Hippocampal formation (tissue), 2 donors: ENCODE data around the gene MBP.

ENCODE experiments used
- DNase-seq, 2 donors: peaks; one replicate each; lab custom pipeline; 2025; lab: John Stamatoyannopoulos, UW

The MBP gene

GRCh38 chr18:77114415-77115191 lies 18.0 kb downstream of the MBP start:
- DNase-seq = no peak

GRCh38 chr18:77114152-77114414 lies 18.5 kb downstream of the MBP start:
- DNase-seq = no peak

DNA sequence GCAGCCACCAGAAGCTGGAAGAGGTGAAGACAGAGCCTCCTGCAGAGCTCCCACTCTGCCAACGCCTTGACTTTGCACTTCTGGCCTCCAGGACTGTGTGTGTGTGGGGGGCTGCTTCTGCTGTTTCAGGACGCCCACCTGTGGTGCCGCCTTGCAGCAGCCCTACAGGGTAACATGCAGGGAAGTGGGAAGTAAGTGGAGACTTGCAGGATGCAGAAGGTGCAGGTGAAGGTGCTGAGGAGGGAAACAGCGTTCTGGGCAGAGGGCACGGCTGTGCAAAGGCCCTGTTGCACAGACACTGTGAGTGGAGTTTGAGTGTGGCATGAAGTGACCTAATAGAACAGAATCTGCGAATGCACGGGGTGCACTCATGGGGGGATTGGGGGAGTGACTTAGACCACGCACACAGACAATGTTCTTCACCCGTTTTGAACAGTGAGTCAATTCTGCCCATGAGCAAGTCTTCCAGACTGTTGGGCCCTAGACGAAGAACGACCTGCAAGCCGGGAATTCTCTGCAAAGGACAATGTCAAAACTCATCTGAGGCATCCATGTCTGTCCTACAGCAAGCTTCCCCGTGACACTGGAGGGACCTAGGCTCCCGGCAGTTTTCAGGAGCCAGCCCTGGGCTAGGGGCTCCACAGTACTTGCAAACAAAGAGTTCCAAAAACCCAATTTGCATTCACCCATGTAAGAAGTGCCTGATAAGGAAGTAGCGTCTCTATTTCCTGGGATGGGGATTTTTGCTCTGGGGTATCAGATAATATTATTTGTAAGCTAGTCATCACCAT lies 19.0 kb downstream of the MBP start:
- no peak for DNase-seq

DNA sequence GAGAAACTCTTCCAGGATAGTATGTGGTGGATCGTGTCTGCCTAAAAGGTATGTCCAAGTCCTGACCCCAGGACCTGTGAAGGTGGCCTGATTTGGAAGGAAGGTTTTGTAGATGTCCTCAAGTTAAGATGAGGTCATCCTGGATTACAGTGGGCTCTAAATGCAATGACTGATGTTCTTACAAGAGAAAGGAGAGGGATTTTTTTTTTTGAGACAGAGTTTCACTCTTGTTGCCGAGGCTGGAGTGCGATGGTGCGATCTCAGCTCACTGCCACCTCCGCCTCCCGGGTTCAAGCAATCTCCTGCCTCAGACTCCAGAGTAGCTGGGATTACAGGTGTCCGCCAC lies 19.9 kb downstream of the MBP start:
- DNase-seq = no peak

DNA sequence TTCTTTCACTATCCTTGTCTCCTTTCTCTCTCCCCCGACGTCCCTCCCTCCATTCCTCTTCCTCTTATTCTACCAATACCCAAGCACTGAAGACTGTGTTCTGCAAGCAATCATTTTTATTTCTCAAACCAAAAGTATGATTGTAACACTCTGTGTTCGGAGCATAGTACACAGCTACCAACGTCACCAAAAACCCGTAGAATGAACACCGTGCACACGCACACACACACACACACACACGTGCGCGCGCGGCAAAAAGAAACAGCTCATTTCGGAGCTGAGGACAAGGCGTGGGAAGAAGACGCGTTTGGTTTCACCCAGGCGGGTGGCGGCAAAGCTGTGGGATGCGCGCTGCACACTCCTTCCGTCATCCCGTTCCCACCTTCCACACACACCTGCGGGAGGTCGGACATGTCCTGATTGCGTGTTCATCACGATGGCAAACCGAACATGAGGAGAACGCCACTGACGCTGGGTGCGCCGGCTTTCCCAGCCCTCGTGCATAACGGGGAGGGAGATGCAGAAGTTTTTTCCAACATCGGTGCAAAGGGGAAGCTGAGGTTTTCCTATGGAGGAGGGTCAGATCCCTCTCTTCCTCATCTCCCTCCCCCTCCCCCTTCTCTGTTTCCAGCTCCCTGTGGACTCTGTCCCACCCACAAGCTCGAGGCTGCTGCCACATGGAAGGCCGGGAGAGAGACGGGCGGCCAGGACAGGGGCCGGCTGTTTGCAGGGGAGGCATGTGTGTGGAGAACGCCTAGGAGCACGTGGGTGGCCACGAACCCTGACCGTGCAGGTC lies 20.4 kb downstream of the MBP start:
- DNase-seq = no peak

DNA sequence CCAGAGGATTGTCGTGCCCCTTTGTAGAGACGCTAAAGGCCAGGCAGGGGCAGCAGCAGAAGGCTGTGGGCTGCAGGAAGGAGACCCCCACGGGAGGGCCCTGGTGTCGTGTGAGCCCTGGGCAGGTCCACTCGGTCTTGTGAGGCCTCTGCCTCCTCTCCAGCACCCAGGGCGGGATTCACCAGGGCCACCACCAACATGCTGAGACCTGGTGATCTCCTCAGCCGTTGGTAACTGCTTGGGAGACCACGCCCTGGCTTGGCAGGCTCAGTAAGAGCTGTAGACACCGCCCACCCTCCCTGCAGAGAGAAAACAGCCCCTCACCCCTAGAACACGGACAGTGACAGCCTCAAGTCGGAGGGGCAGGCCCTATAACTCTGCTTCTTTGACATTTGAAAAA lies 21.1 kb downstream of the MBP start:
- DNase-seq = no peak

GRCh38 chr18:77110936-77111335 lies 21.6 kb downstream of the MBP start:
- DNase-seq = no peak

- no peak for DNase-seq
Measured at GRCh38 chr18:77110400-77110799, 22.2 kb downstream of the MBP start.

DNA sequence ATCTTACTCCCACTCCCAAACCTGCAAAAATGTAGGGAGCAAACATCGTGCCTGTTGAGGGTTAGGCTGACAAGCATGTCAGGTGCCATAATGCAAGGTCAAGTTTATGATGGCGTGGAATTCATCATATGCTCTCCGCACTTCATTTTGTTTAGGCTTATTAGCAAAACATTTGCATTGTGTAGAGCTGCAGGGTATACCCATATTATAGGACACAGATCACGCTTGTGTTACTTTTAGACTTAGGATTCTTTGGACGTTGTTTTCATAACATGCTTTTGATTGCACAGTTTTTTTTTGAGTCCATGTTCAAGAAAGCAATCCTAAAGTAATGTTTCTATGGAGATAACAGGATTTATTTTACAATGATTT lies 22.9 kb downstream of the MBP start:
- DNase-seq = no peak

DNA sequence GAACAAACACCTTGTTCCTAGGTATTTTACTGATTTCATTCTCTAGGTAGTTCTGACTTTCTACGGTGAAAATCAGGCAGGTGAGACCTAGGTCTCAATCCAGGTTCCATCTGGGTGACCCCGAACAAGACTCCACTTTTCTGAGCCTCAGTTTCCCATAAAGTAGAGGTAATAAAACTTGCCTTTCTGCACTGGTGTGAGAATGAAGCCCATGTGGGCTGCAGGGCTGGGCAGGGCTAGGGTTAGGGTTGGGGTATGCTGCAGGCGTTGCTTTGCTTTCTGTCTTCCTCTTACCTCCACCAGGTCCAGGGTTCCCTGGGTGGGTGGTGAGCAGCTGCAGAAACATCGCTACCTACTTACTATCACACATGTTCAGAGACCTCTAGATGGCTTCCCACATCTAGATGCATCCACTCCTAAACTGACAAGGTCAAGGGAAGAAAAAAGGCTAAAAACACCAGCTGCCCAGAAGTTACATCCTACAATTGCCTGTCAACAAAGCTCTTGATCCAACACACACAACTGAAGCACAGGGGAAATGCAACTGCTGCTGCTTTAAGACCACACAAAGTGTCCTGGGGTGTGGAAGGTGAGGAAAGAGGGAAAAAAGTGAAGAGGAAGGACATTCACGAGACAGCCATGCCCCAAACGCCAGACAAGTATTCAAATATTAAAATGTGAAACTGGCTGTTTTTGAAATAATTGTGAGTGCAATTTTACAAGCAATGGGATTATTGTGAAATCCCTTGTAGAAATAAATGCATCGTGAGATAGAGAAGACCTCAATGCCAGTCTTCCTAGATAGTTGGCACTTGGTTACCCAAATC lies 23.5 kb downstream of the MBP start:
- no peak for DNase-seq

GRCh38 chr18:77108001-77108692 lies 24.4 kb downstream of the MBP start:
- peak in 1 of 2 donors; percentile 63 for DNase-seq

GRCh38 chr18:77107292-77107691 lies 25.3 kb downstream of the MBP start:
- DNase-seq = no peak

- no peak for DNase-seq
Measured at GRCh38 chr18:77106331-77106730, 26.3 kb downstream of the MBP start.

DNA sequence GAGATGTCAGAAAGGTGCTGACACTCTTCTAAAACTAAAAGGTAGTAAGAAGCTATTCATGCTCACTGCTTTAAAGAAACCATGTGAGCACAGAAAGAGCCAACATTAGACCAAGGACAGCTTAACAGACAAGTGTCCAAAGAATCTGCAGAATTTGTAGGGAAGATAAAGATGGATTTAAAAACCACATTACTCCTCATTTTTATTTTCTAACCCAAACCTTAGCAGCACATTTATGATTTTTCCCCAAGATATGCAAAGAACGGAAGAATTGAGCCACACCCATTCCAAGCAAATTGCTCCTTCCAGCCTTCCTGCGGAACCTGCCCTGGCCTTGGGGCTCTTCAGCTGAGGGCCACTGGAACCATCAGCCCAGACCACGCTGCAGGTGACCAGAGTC lies 26.9 kb downstream of the MBP start:
- DNase-seq = no peak

GRCh38 chr18:77105028-77105427 lies 27.6 kb downstream of the MBP start:
- no peak for DNase-seq

- no peak for DNase-seq
Measured at GRCh38 chr18:77103991-77104531, 28.5 kb downstream of the MBP start.

DNA sequence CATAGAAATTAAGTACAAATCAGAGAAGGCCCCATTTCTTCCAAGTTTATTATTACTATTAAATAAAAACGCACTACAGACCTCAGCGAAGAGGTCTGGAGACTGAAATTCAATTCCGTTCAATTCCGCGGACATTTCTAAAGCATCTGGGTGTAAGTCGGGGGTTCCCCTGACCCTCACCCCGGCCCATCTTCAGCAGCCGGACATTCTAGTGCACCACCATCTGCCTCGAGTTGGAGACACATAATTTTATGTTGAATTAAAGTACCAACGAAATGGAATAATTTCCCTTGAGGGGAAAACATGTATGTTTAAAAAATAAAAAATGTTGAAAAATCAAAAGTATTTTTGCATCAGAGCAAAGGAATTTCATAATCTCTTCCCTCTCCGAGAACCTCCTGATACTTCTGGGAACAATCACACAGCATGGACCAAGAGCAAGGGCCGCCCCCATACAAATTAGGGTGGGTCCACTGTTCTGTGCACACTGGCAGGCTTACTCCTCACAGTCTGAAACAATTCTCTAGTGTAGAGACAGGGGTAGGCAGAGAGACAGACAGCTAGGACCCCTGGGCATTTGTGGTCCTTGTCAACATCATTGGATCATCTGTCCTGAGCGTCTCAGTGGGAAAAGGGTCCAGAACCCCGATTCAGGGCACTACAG lies 29.3 kb downstream of the MBP start:
- DNase-seq = no peak

DNA sequence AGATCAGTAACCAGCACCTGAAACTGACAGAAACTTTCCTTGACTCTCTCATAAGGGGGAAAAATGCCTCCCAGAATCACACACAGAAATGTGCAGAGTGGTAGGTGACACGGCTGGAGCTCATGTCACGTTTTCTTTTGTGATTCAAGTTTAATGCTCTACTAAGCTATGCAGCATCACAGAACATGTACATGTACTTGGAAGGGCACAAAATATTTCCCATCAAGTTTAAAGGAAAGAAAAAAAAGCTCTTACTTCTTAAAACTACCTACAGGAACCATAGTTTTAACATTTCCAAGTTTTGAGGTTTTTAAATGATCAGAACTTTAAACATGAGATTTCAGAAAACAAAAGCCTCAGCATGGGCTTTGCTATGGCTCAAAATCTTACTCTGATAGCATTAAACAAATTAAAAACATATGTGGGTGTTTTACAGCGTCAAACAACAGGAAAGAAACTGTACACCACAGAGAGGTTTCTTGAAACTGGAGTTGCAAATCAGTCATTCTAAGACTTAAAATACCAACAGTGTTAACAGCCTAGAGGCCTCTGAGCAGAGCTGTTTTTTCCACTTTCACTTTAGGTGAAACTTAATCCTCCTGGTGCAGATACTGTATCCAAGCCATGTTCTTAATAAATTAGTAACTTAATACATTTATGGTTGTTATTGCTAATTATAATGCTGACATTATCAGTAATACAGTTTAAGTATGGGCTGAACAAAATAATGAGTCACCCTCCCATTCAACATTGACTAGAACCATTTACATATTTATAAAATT lies 30.1 kb downstream of the MBP start:
- DNase-seq = no peak

DNA sequence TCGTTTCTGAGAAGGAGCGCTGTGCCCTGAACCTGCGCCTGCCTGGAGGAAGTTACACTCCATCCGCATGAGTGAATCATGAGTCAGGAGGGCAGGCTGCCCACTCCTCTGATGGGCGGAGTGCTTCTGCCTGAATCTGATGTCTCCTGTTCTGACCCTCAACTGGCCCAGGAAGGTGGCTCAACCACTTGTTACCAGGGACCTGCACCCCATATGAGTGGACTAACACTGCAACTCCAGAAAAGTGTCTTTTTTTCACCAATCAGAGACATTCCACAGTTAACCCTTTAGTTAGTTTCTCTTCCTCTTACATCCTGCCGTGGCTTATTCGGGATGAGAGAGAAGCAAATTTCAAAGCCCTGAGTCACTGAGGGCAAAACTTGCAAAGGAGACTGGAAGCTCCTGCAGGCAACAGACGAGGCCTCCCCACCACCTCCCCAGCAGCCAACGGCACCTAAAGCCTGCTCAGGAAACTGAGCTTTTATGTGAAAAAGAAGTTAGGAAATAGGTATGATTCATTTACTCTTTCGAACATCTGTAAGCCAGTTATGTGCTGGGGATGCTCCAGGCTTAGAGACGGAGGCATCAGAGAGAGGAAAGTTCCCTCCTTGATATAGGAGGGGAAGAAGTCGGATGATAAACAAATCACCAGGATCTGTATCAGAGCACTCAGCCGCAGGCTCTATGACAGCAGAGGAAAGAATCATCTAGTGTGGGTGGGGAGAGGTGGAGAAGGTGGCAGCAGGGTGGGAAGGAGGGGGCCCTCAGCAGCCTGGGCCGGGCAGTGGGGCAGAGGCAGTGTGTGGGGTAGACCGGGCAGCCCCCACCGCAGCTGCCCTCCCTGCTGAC lies 30.9 kb downstream of the MBP start:
- no peak for DNase-seq
